ENCODE results near the gene ABLIM2. TPM values are rescaled to one million over a fixed set of nuclear protein-coding genes. Genes with fewer than 3 reads are reported as not detected.

The ABLIM2 gene
- total RNA-seq, 4 donors from 2014 or later, result 4.2 to 28.5 (median 8.7) TPM

DNA sequence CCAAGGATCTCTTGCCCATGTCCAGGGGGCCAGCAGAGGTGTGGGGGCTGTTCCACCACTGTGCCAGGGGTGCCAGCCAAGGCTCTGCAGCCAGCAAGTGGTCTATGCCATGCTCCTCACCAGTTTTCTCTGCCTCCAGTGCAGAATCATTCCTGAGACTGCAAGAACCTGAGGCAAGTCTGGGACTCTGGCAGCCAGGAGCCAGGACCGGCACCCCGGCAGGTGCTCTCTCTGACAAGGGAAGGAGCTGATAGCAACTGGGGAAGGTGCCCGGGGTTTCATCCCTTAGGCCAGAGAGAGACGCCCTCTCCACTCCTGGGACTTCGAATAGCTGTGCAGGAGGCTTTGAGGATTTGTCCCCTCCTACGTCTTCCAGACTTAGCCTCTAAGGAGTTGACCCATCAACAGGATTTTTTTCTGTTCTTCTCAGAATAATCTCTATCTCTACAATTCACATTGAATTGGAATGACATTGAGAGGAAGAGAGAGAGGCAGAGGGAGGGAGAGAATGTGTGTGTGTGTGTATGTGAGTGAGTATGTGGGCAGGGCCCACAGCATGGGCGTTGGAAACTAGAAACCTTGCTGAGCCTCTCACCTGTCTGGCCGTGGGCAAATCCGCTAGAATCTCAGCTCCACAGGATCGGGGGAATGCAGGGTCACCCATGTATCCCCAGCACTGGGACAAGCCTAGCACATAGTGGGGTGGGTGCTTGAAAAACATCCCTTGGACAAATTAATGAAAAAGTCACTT, 144.5 kb downstream of the ABLIM2 start:
- no peak for DNase-seq (ENCODE audit: extremely low spot score)
- 91% methylated on average over 10 of the region's 10 CpGs for WGBS
- peaks cover 0 to 21% (median 11%) of the 10 kb centered on the region in 4 donors for H3K4me1 ChIP-seq
- no peak overlapping the region for H3K27ac ChIP-seq (replicated peaks in 1 of 4)
- intact Hi-C loops (cut with DNase I), result no loop called here
- H3K9me3 ChIP-seq, result no peaks in the 10 kb centered on the region
- no peaks in the 10 kb centered on the region for H3K27me3 ChIP-seq
- H3K4me3 ChIP-seq, result no peak overlapping the region
- H3K36me3 ChIP-seq, result no peaks in the 10 kb centered on the region
- no peak for TF ChIP-seq EP300 (IDR thresholded peaks at IDR 0.05)
- TF ChIP-seq POLR2AphosphoS5 (IDR thresholded peaks at IDR 0.05), result no peak
- TF ChIP-seq, protein P1, sequence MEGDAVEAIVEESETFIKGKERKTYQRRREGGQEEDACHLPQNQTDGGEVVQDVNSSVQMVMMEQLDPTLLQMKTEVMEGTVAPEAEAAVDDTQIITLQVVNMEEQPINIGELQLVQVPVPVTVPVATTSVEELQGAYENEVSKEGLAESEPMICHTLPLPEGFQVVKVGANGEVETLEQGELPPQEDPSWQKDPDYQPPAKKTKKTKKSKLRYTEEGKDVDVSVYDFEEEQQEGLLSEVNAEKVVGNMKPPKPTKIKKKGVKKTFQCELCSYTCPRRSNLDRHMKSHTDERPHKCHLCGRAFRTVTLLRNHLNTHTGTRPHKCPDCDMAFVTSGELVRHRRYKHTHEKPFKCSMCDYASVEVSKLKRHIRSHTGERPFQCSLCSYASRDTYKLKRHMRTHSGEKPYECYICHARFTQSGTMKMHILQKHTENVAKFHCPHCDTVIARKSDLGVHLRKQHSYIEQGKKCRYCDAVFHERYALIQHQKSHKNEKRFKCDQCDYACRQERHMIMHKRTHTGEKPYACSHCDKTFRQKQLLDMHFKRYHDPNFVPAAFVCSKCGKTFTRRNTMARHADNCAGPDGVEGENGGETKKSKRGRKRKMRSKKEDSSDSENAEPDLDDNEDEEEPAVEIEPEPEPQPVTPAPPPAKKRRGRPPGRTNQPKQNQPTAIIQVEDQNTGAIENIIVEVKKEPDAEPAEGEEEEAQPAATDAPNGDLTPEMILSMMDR (IDR thresholded peaks at IDR 0.05), result no peak
- TF ChIP-seq POLR2A (IDR thresholded peaks at IDR 0.05; ENCODE audit: low read depth), result no peak

DNA sequence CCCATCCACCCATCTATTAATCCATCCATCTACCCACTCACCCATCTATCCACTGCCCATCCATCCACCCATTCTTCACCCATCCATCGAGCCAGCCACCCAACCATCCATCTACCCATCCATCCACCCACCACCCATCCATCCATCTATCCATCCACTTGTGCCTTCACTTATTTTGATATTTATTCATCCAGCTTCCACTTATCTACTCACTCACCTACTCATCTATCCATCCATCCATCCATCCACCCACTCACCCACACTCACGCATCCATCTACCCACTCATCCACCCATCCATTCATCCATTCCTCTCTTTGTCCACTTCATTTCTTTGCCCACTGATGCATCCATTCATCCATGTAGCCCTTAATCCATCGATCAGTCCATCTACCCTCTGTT, 146.1 kb downstream of the ABLIM2 start:
- WGBS, result 96% methylated on average over 3 of the region's 3 CpGs

DNA sequence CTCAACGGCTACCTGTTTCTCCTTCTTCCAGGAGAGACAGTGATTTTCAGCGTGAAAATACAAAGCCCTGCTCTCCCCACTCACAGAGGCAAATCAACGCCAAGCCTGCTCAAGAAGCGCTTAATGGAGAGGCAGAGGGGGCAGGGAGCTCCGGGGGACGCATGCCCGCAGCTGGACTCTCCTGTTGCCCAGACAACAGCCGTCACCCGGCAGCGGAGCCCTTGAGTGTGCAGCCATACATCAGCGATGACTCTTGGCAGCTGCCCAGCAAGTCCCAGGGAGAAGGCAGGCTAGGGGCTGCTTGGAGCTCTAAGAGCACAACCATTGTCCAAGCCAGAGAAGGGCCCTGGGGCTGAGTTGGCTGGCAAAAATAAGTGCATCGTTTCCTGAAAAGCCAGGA, 148.0 kb downstream of the ABLIM2 start:
- H3K9me3 ChIP-seq, result no peaks in the 10 kb centered on the region
- DNase-seq (ENCODE audit: extremely low spot score), result no peak
- no peaks in the 10 kb centered on the region for H3K27me3 ChIP-seq
- peaks cover 0 to 20% (median 11%) of the 10 kb centered on the region in 4 donors for H3K4me1 ChIP-seq
- intact Hi-C loops (cut with DNase I), result no loop called here
- no peak overlapping the region for H3K4me3 ChIP-seq
- TF ChIP-seq, protein P1 (IDR thresholded peaks at IDR 0.05), result no peak
- TF ChIP-seq POLR2AphosphoS5 (IDR thresholded peaks at IDR 0.05), result no peak
- no peak for TF ChIP-seq POLR2A (IDR thresholded peaks at IDR 0.05; ENCODE audit: low read depth)
- TF ChIP-seq EP300 (IDR thresholded peaks at IDR 0.05), result no peak
- H3K27ac ChIP-seq (replicated peaks in 1 of 4), result no peak overlapping the region
- WGBS, result 20% methylated on average over 9 of the region's 12 CpGs
- peaks cover 0 to 17% (median 5%) of the 10 kb centered on the region in 4 donors for H3K36me3 ChIP-seq

More for the DNA sequence above, 146.1 kb downstream of the ABLIM2 start:
- Histone ChIP-seq H3K4me3 (no peak overlapping the region), H3K27ac (replicated peaks in 1 of 4) (no peak overlapping the region), H3K27me3 (no peaks in the 10 kb centered on the region), H3K36me3 (peaks cover 0 to 8% (median 2%) of the 10 kb centered on the region in 4 donors), H3K9me3 (no peaks in the 10 kb centered on the region), H3K4me1 (peaks cover 0 to 21% (median 11%) of the 10 kb centered on the region in 4 donors)
- no peak for DNase-seq (ENCODE audit: extremely low spot score)
- intact Hi-C loops (cut with DNase I), result no loop called here
- TF ChIP-seq POLR2A (IDR thresholded peaks at IDR 0.05; ENCODE audit: low read depth) (no peak), POLR2AphosphoS5 (IDR thresholded peaks at IDR 0.05) (no peak), EP300 (IDR thresholded peaks at IDR 0.05) (no peak)
- TF ChIP-seq, protein P1 (IDR thresholded peaks at IDR 0.05), result no peak

DNA sequence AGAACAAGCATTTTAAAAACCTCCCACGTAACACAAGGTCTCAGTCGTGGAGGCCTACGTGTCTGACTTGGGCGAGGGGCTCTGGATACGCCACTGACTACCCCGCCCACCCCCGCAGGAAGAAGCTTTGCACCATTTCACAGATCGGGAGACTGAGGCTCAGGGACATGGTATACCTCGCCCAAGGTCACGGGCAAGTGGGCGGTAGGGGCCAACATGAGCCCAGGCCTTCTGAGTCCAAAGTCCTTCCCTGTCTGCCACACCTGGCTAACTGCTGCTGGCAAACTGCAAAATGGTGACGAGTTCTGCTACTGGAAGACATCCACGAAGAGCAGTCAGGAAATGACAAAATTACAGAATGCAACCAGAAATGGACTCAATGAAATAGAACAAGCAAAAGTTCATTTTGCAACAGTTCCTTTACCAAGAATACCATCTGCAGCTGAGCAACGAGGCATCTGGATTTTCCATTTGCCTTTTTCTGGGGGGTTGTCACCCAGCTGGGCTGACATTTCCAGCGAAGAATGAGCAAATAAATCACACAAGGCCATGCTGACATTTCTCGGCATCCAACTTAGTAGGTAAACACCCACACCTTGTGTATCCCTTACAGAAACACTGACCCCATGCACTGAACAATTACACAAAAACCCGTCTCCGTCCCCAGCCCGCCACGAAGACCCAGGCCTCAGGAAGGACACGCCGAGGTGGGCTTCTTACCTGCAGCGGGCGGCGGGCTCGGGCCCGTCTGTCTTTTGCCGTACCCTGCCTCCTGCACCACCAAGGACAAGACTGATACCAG, 148.7 kb downstream of the ABLIM2 start:
- no peaks in the 10 kb centered on the region for H3K9me3 ChIP-seq
- no peak for TF ChIP-seq POLR2AphosphoS5 (IDR thresholded peaks at IDR 0.05)
- TF ChIP-seq, protein P1 (IDR thresholded peaks at IDR 0.05), result no peak
- no peak for TF ChIP-seq POLR2A (IDR thresholded peaks at IDR 0.05; ENCODE audit: low read depth)
- TF ChIP-seq EP300 (IDR thresholded peaks at IDR 0.05), result no peak
- no peak for DNase-seq (ENCODE audit: extremely low spot score)
- WGBS, result 89% methylated on average over 27 of the region's 28 CpGs
- intact Hi-C loops (cut with DNase I), result no loop called here
- H3K36me3 ChIP-seq, result peaks cover 7 to 24% (median 11%) of the 10 kb centered on the region in 4 donors
- peaks cover 0 to 16% (median 11%) of the 10 kb centered on the region in 4 donors for H3K4me1 ChIP-seq
- H3K27me3 ChIP-seq, result no peaks in the 10 kb centered on the region
- H3K27ac ChIP-seq (replicated peaks in 1 of 4), result no peak overlapping the region
- H3K4me3 ChIP-seq, result no peak overlapping the region
